SK-N-MC (cell line): ENCODE results near the gene ARPC5.

Source experiments
- DNase-seq: peaks from one replicate; pipeline ENCODE4 v3.0.0-alpha.2; 2011; ENCODE audit warnings: low read depth, low spot score
- H3K27ac ChIP-seq: fragments of 200-600 bp; sonication (generic); 2 replicates; pipeline ENCODE4 v1.5.1; 2016; ENCODE audit warnings: mixed run types
- H3K36me3 ChIP-seq: fragments of 200-600 bp; sonication (generic); 2 replicates; pipeline ENCODE4 v1.6.1; 2017; ENCODE audit warnings: antibody characterized with exemption, low read length, mixed read lengths; ENCODE audit not compliant: insufficient read depth
- H3K4me3 ChIP-seq: fragments of 200-600 bp; sonication (generic); 2 replicates; pipeline ENCODE4 v1.5.1; 2016
- H3K9ac ChIP-seq: fragments of 200-600 bp; sonication (generic); 2 replicates; pipeline ENCODE4 v1.8.0; 2017; ENCODE audit warnings: mixed run types, mixed read lengths; ENCODE audit not compliant: insufficient read length
- H3K9me3 ChIP-seq: fragments of 200-600 bp; sonication (generic); 2 replicates; pipeline ENCODE4 v1.6.1; 2017; ENCODE audit warnings: low read depth, mild to moderate bottlenecking, antibody characterized with exemption, low read length, moderate library complexity, mixed read lengths
- EZH2 ChIP-seq: fragments of 200-600 bp; sonication (generic); IDR thresholded peaks from one replicate; pipeline ENCODE4 v1.6.1; 2017; ENCODE audit warnings: antibody characterized with exemption
- FOXP2 ChIP-seq: optimal IDR thresholded peaks from 2 replicates; pipeline ENCODE3; 2011; ENCODE audit warnings: mild to moderate bottlenecking, moderate library complexity; ENCODE audit not compliant: insufficient read depth; ENCODE audit errors: extremely low read length, control extremely low read depth
- POLR2AphosphoS5 ChIP-seq: IDR thresholded peaks from 2 replicates; pipeline ENCODE4 v1.6.1; 2012; ENCODE audit warnings: mild to moderate bottlenecking, low read depth, low read length, borderline replicate concordance

Gene ARPC5

DNA sequence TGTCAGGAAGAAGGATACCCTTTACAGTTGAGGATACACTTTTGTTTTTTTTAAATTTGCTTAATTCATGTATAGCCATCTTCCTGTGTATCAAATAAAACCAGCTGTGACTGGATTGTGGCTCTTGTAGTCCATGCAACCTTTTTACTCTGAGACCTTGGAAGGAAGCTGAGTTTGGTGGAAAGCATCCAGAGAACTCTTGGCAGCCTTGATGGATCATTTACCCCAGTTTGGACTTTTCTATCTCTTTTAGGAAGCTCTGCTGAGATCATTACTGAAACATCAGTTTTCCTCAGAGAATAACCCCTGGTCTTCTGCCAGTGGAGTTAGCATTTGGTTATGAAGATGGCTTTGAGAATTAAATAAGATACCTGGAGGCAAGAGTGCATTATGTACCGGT lies 38.8 kb upstream of the ARPC5 start:
- no peak for DNase-seq
- no peak overlapping the region for H3K4me3 ChIP-seq
- TF ChIP-seq POLR2AphosphoS5 (no peak), EZH2 (no peak), FOXP2 (no peak)
- no peak overlapping the region for H3K9ac ChIP-seq
- H3K27ac ChIP-seq = no peak overlapping the region
- H3K9me3 ChIP-seq = peaks cover 4% of the 10 kb centered on the region; the same call in 1 of the 2 replicates
- no peaks in the 10 kb centered on the region for H3K36me3 ChIP-seq

GRCh38 chr1:183673605-183674323 lies 38.2 kb upstream of the ARPC5 start:
- TF ChIP-seq POLR2AphosphoS5 = no peak
- TF ChIP-seq EZH2 = no peak
- TF ChIP-seq FOXP2 = no peak
- Histone ChIP-seq H3K27ac (no peak overlapping the region), H3K9ac (no peak overlapping the region)

DNA sequence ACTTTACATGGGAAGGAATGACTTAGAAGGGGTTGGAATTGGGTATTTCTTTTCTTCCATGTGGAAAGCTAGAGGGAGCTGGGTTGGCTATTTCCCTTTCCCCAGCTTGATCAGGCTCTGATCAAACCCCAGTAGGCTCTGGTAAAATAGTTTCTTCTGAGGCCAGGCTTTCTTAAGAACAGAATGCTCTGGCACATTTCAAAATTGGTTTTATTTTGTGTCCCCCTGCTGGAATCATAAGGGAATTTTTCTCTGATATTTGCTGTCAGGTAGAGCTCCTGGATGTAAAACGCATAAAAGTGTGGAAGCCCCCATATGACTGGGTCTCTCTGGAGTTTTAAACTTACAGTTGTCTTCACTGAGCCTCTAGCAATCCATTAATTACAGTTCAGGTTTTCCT lies 34.6 kb upstream of the ARPC5 start:
- no peaks in the 10 kb centered on the region for H3K36me3 ChIP-seq
- no peak for DNase-seq
- H3K4me3 ChIP-seq = no peak overlapping the region
- H3K27ac ChIP-seq = no peak overlapping the region
- H3K9me3 ChIP-seq = peaks cover 4% of the 10 kb centered on the region; the same call in 1 of the 2 replicates
- TF ChIP-seq FOXP2 (no peak), POLR2AphosphoS5 (no peak), EZH2 (no peak)
- no peak overlapping the region for H3K9ac ChIP-seq

More at GRCh38 chr1:183673605-183674323, 38.2 kb upstream of the ARPC5 start:
- Histone ChIP-seq H3K4me3 (no peak overlapping the region), H3K9me3 (peaks cover 4% of the 10 kb centered on the region; the same call in 1 of the 2 replicates), H3K36me3 (no peaks in the 10 kb centered on the region)
- no peak for DNase-seq

DNA sequence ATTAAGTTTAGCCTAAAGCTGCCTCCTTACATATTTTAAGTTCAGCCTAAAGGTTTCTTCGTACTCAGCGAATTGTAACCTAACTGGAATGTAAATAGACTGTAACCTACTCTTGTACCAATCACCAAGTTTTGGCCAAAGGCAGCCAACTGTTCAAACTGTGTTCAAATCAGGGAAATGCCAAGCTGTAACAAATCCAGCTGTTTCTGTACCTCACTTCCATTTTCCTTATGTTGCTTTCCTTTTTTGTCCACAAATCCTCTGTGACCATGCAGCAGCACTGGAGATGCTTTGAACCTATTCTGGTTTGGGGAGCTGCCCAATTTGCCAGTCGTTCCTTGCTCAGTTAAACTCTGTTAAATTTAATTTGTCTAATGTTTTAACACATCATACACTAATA lies 20.8 kb upstream of the ARPC5 start:
- TF ChIP-seq FOXP2 (no peak), EZH2 (no peak), POLR2AphosphoS5 (no peak)
- DNase-seq = no peak
- Histone ChIP-seq H3K27ac (peak overlapping the region; percentile 85), H3K4me3 (no peak overlapping the region), H3K36me3 (no peaks in the 10 kb centered on the region), H3K9me3 (no peaks in the 10 kb centered on the region), H3K9ac (no peak overlapping the region)

GRCh38 chr1:183655562-183656075 lies 20.0 kb upstream of the ARPC5 start:
- Histone ChIP-seq H3K27ac (peak overlapping the region; percentile 85), H3K36me3 (no peaks in the 10 kb centered on the region), H3K9ac (peak overlapping the region; percentile 62), H3K4me3 (peak overlapping the region; percentile 58), H3K9me3 (no peaks in the 10 kb centered on the region)
- TF ChIP-seq EZH2 (no peak), FOXP2 (peak; percentile 77), POLR2AphosphoS5 (no peak)
- DNase-seq = peak; percentile 91

- H3K36me3 ChIP-seq = no peaks in the 10 kb centered on the region
- no peak for DNase-seq
- peak overlapping the region; percentile 62 for H3K9ac ChIP-seq
- H3K27ac ChIP-seq = peak overlapping the region; percentile 85
- TF ChIP-seq FOXP2 = no peak
- no peak for TF ChIP-seq EZH2
- no peak for TF ChIP-seq POLR2AphosphoS5
- H3K9me3 ChIP-seq = no peaks in the 10 kb centered on the region
- no peak overlapping the region for H3K4me3 ChIP-seq
These were observed 19.1 kb upstream of the ARPC5 start for GRCh38 chr1:183654706-183655105.

DNA sequence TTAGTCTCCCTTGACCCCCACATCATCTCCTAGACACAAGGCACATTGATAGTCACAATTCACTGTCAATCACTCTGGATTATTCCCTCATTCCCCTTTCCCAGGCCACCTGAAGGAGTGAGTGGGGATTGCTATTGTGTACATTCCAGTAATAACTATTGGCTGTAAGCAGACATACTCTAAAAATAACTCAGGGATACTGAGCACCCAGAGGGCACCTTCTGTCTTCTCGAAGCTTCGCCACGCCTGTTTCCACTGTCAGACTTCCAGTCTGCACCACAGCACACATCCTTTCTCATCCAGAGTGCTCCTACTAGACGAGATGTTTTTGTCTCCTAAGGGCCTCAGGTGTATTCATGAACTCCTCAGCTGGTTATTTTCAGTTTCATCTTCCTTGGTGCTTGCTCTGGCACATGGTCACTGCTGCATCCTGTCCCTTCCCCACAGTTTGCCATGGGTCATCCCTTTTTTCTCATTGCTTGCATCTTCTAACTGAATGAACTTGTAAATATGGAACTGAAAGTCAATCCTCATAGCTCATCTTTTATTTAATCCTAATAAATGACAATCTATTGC lies 18.4 kb upstream of the ARPC5 start:
- 0 out of 2 replicates have a peak overlapping the region, but pooled peaks have one; percentile 85 for H3K27ac ChIP-seq
- H3K9ac ChIP-seq = peak overlapping the region; percentile 8
- TF ChIP-seq POLR2AphosphoS5 (no peak), FOXP2 (no peak), EZH2 (no peak)

DNA sequence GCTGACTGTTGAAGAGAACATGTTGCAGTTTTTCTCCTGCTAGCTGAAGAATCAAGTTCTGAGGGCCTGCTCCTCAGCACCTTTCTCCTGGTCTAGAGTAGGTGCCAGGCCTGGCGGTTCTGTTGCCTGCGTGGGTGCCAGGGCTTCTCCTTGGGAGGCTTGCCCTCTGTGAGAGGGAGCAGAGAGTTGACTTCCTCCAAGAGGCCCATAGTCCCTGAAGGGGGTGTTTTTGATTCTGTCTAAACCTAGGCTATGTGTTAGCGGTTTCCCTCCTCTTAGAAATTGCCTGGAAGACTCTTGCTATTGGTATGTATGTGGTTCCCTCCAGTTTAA lies 17.8 kb upstream of the ARPC5 start:
- no peak for DNase-seq
- Histone ChIP-seq H3K27ac (peak overlapping the region; percentile 47; the same call in 1 of the 2 replicates), H3K9ac (peak overlapping the region; percentile 8), H3K36me3 (no peaks in the 10 kb centered on the region), H3K4me3 (no peak overlapping the region), H3K9me3 (no peaks in the 10 kb centered on the region)
- TF ChIP-seq POLR2AphosphoS5 (no peak), EZH2 (no peak), FOXP2 (no peak)

More for the DNA sequence above, 18.4 kb upstream of the ARPC5 start:
- no peak for DNase-seq
- no peaks in the 10 kb centered on the region for H3K36me3 ChIP-seq
- no peak overlapping the region for H3K4me3 ChIP-seq
- no peaks in the 10 kb centered on the region for H3K9me3 ChIP-seq
